Erythroblast (primary cell): ENCODE data around the gene SH3BGRL3.

Experiments
- GATA1 ChIP-seq: IDR thresholded peaks from 2 replicates; pipeline ENCODE4 v1.6.1; 2011; ENCODE audit warnings: low read depth, mild to moderate bottlenecking, control low read depth, low read length, moderate library complexity
- POLR2A ChIP-seq: IDR thresholded peaks from 2 replicates; pipeline ENCODE4 v1.6.1; 2011; ENCODE audit warnings: mild to moderate bottlenecking, low read length

- TF ChIP-seq POLR2A (no peak), GATA1 (no peak)
Measured at GRCh38 chr1:26290122-26290881, 10.4 kb downstream of the SH3BGRL3 start.
